Stomach smooth muscle (tissue), 2 donors: Measurements from ENCODE around the gene GAS2L1.

Source experiments
- H3K27ac ChIP-seq: one replicate; pipeline ENCODE4 v1.7.0; 2013; ENCODE audit warnings: mild to moderate bottlenecking, low read length, inconsistent platforms
- H3K27me3 ChIP-seq, 2 donors: one replicate each; pipeline ENCODE4 v1.7.0; 2013; ENCODE audit warnings: low read length in 2 of 2; ENCODE audit not compliant: insufficient read depth in 2 of 2, control insufficient read depth in 1 of 2
- H3K36me3 ChIP-seq, 2 donors: one replicate each; pipeline ENCODE4 v1.7.0; 2013; ENCODE audit warnings: low read length in 2 of 2; ENCODE audit not compliant: control insufficient read depth in 2 of 2, insufficient read depth in 2 of 2
- H3K4me1 ChIP-seq: one replicate; pipeline ENCODE4 v1.7.0; 2013; ENCODE audit warnings: low read length; ENCODE audit not compliant: control insufficient read depth, insufficient read depth
- H3K4me3 ChIP-seq, 2 donors: one replicate each; pipeline ENCODE4 v1.7.0; 2013; ENCODE audit warnings: low read length in 2 of 2
- H3K9ac ChIP-seq, 2 donors: one replicate each; pipeline ENCODE4 v1.7.0; 2013; ENCODE audit warnings: low read length in 2 of 2, mild to moderate bottlenecking in 1 of 2
- H3K9me3 ChIP-seq, 2 donors: one replicate each; pipeline ENCODE4 v1.7.0; 2013; ENCODE audit warnings: low read length in 2 of 2; ENCODE audit not compliant: control insufficient read depth in 2 of 2
- donor health status: healthy.
- donor health status: Pancreatic carcinoma.

The GAS2L1 gene

GRCh38 chr22:29335656-29336055, 29.2 kb downstream of the GAS2L1 start:
- H3K9me3 ChIP-seq: no peaks in the 10 kb centered on the region
- peaks cover 35 to 63% of the 10 kb centered on the region in 2 donors for H3K36me3 ChIP-seq
- H3K4me3 ChIP-seq: no peak overlapping the region
- H3K27ac ChIP-seq: no peak overlapping the region
- H3K9ac ChIP-seq: no peak overlapping the region
- peaks cover 5% of the 10 kb centered on the region for H3K4me1 ChIP-seq
- no peaks in the 10 kb centered on the region for H3K27me3 ChIP-seq

GRCh38 chr22:29336751-29337490, 30.5 kb downstream of the GAS2L1 start:
- Histone ChIP-seq H3K27me3 (no peaks in the 10 kb centered on the region), H3K9me3 (no peaks in the 10 kb centered on the region), H3K4me3 (no peak overlapping the region), H3K36me3 (peaks cover 45 to 67% of the 10 kb centered on the region in 2 donors), H3K27ac (peak overlapping the region; percentile 18), H3K9ac (no peak overlapping the region), H3K4me1 (no peaks in the 10 kb centered on the region)

- no peaks in the 10 kb centered on the region for H3K4me1 ChIP-seq
- H3K4me3 ChIP-seq: no peak overlapping the region
- no peak overlapping the region for H3K27ac ChIP-seq
- H3K9me3 ChIP-seq: no peaks in the 10 kb centered on the region
- H3K27me3 ChIP-seq: no peaks in the 10 kb centered on the region
- no peak overlapping the region for H3K9ac ChIP-seq
- peaks cover 48 to 69% of the 10 kb centered on the region in 2 donors for H3K36me3 ChIP-seq
These were observed 31.3 kb downstream of the GAS2L1 start for GRCh38 chr22:29337631-29338284.

GRCh38 chr22:29338398-29338797, 31.9 kb downstream of the GAS2L1 start:
- Histone ChIP-seq H3K27me3 (no peaks in the 10 kb centered on the region), H3K36me3 (peaks cover 45 to 67% of the 10 kb centered on the region in 2 donors), H3K4me1 (peaks cover 5% of the 10 kb centered on the region), H3K9ac (no peak overlapping the region), H3K4me3 (no peak overlapping the region), H3K27ac (no peak overlapping the region), H3K9me3 (no peaks in the 10 kb centered on the region)

- Histone ChIP-seq H3K27ac (no peak overlapping the region), H3K27me3 (no peaks in the 10 kb centered on the region), H3K4me3 (no peak overlapping the region), H3K9ac (no peak overlapping the region), H3K36me3 (peaks cover 45 to 62% of the 10 kb centered on the region in 2 donors), H3K4me1 (peaks cover 14% of the 10 kb centered on the region), H3K9me3 (no peaks in the 10 kb centered on the region)
These were observed 33.2 kb downstream of the GAS2L1 start for GRCh38 chr22:29339381-29340235.

GRCh38 chr22:29340566-29340965, 34.1 kb downstream of the GAS2L1 start:
- H3K27me3 ChIP-seq: no peaks in the 10 kb centered on the region
- H3K27ac ChIP-seq: no peak overlapping the region
- H3K4me1 ChIP-seq: peaks cover 16% of the 10 kb centered on the region
- no peak overlapping the region for H3K9ac ChIP-seq
- no peaks in the 10 kb centered on the region for H3K9me3 ChIP-seq
- no peak overlapping the region for H3K4me3 ChIP-seq
- H3K36me3 ChIP-seq: peaks cover 41 to 57% of the 10 kb centered on the region in 2 donors

GRCh38 chr22:29341056-29341848, 34.8 kb downstream of the GAS2L1 start:
- Histone ChIP-seq H3K27ac (no peak overlapping the region), H3K36me3 (peaks cover 37 to 54% of the 10 kb centered on the region in 2 donors), H3K9ac (no peak overlapping the region), H3K4me3 (no peak overlapping the region), H3K27me3 (no peaks in the 10 kb centered on the region), H3K9me3 (no peaks in the 10 kb centered on the region), H3K4me1 (peaks cover 21% of the 10 kb centered on the region)

GRCh38 chr22:29341849-29342127, 35.3 kb downstream of the GAS2L1 start:
- no peak overlapping the region for H3K9ac ChIP-seq
- peaks cover 39 to 56% of the 10 kb centered on the region in 2 donors for H3K36me3 ChIP-seq
- no peak overlapping the region for H3K27ac ChIP-seq
- H3K9me3 ChIP-seq: no peaks in the 10 kb centered on the region
- H3K27me3 ChIP-seq: no peaks in the 10 kb centered on the region
- peaks cover 23% of the 10 kb centered on the region for H3K4me1 ChIP-seq
- H3K4me3 ChIP-seq: no peak overlapping the region

- Histone ChIP-seq H3K27me3 (no peaks in the 10 kb centered on the region), H3K9me3 (no peaks in the 10 kb centered on the region), H3K27ac (no peak overlapping the region), H3K4me1 (peaks cover 23% of the 10 kb centered on the region), H3K9ac (no peak overlapping the region), H3K4me3 (no peak overlapping the region), H3K36me3 (peaks cover 39 to 52% of the 10 kb centered on the region in 2 donors)
These were observed 35.7 kb downstream of the GAS2L1 start for GRCh38 chr22:29342177-29342576.

GRCh38 chr22:29342577-29343312, 36.3 kb downstream of the GAS2L1 start:
- Histone ChIP-seq H3K4me1 (peaks cover 23% of the 10 kb centered on the region), H3K27ac (no peak overlapping the region), H3K9ac (no peak overlapping the region), H3K27me3 (no peaks in the 10 kb centered on the region), H3K36me3 (peaks cover 40 to 50% of the 10 kb centered on the region in 2 donors), H3K4me3 (no peak overlapping the region), H3K9me3 (no peaks in the 10 kb centered on the region)
